Measurements from ENCODE around the gene PTPRN2. TPM values are rescaled to one million over a fixed set of nuclear protein-coding genes. Genes with fewer than 3 reads are reported as not detected.

The PTPRN2 gene
- total and polyA plus RNA-seq, 2 of the 8 experiments (the other 6 are each of a cell fraction or from before 2014, with no cell fraction given): 2.6 to 4.5 TPM

GRCh38 chr7:157643525-157643970, 944.1 kb downstream of the PTPRN2 start:
- Histone ChIP-seq H2BK12ac (ENCODE audit: low read depth, low read length) (no peak overlapping the region), H3K56ac (replicated peaks; ENCODE audit: insufficient read length, low read depth, low read length) (peak overlapping the region; percentile 69), H2BK5ac (ENCODE audit: low read depth, low read length) (no peak overlapping the region), H3K27ac (ENCODE audit: low read depth, low read length) (no peak overlapping the region), H4K8ac (ENCODE audit: extremely low read depth, insufficient read depth, low read length) (no peak overlapping the region), H3K23me2 (ENCODE audit: low read depth, low read length) (no peaks in the 10 kb centered on the region), H3K4me3 (ENCODE audit: extremely low read depth in 1 of 4, insufficient read depth in 2 of 4, low read depth in 3 of 4, low read length in 4 of 4) (no peak overlapping the region), H3K9me3 (ENCODE audit: insufficient read depth in 2 of 2, low read depth in 1 of 2, low read length in 1 of 2) (peaks cover 15 to 26% of the 10 kb centered on the region in 2 experiments; a peak in 3 of 4 replicates), H3K36me3 (ENCODE audit: control insufficient read depth in 2 of 4, insufficient read depth in 4 of 4, low read length in 3 of 4) (no peaks in the 10 kb centered on the region; a peak in 1 of 8 replicates), H2BK15ac (ENCODE audit: low read length) (no peak overlapping the region), H2BK120ac (replicated peaks; ENCODE audit: low read depth, low read length) (no peak overlapping the region), H3K14ac (ENCODE audit: insufficient read length) (no peak overlapping the region), H3K4me1 (replicated peaks in 1 of 4; ENCODE audit: control insufficient read depth in 3 of 4, insufficient read depth in 4 of 4, low read length in 3 of 4) (no peaks in the 10 kb centered on the region), H3K9ac (replicated peaks in 1 of 4; ENCODE audit: extremely low read depth in 1 of 4, low read depth in 3 of 4, low read length in 3 of 4) (no peak overlapping the region), H3K23ac (ENCODE audit: insufficient read length) (no peak overlapping the region), H4K5ac (ENCODE audit: insufficient read length, low read depth, low read length) (no peak overlapping the region), H3K79me1 (ENCODE audit: low read depth, low read length) (no peaks in the 10 kb centered on the region), H3K27me3 (replicated peaks in 1 of 4; ENCODE audit: control insufficient read depth in 3 of 4, extremely low read depth in 1 of 4, insufficient read depth in 3 of 4, low read length in 3 of 4) (no peaks in the 10 kb centered on the region), H3K18ac (ENCODE audit: extremely low read depth, low read length) (no peak overlapping the region), H4K91ac (replicated peaks; ENCODE audit: insufficient read length, low read length) (no peak overlapping the region), H2AFZ (ENCODE audit: low read length) (no peak overlapping the region), H3K4me2 (ENCODE audit: insufficient read depth in 1 of 2, low read depth in 2 of 2, low read length in 2 of 2) (no peak overlapping the region), H2AK5ac (ENCODE audit: low read depth, low read length) (no peak overlapping the region), H2BK20ac (ENCODE audit: low read length) (no peak overlapping the region), H3K79me2 (ENCODE audit: control insufficient read depth in 1 of 2, insufficient read depth in 2 of 2, low read length in 2 of 2) (no peaks in the 10 kb centered on the region), H3K4ac (replicated peaks; ENCODE audit: insufficient read length, low read depth, low read length) (no peak overlapping the region), H4K20me1 (replicated peaks in 1 of 2; ENCODE audit: control insufficient read depth in 1 of 2, insufficient read depth in 2 of 2, low read length in 2 of 2) (no peaks in the 10 kb centered on the region)
- no peak for FAIRE-seq
- DNase-seq (ENCODE audit: low read depth in 1 of 2, low spot score in 2 of 2): no peak
- ChIA-PET POLR2A (ENCODE audit: partially characterized antibody) (no interaction called here), CTCF (ENCODE audit: partially characterized antibody) (interaction anchor here (0.5 to 0.9 kb wide), 2 partner anchors 20 to 939 kb away, joined by 3 read pairs; no protein-coding TSS in a partner anchor)
- 90% methylated on average over 18 of the region's 23 CpGs; no CpG with 5 or more reads in 1 of the 2 experiments for WGBS, 2 experiments (ENCODE audit: extremely low coverage in 1 of 2, insufficient coverage in 1 of 2, insufficient read length in 1 of 2, insufficient replicate concordance in 2 of 2, low coverage in 1 of 2, low lambda C conversion rate in 2 of 2, missing lambda C conversion rate in 1 of 2)
- TF ChIP-seq EP300 (IDR thresholded peaks at IDR 0.05; ENCODE audit: borderline replicate concordance in 1 of 2, low read depth in 2 of 2, low read length in 2 of 2): no peak
- no peak for TF ChIP-seq ZNF274 (IDR thresholded peaks at IDR 0.05; ENCODE audit: borderline replicate concordance, extremely low read depth, low read length)
- TF ChIP-seq FOSL1 (IDR thresholded peaks at IDR 0.05; ENCODE audit: insufficient read depth, low read depth, low read length): no peak
- no peak for TF ChIP-seq RNF2 (IDR thresholded peaks at IDR 0.05; ENCODE audit: borderline replicate concordance, low read depth, low read length, missing control alignments, poor library complexity, severe bottlenecking)
- TF ChIP-seq RBBP5 (IDR thresholded peaks at IDR 0.05; ENCODE audit: borderline replicate concordance, low read depth, low read length): no peak
- no peak for TF ChIP-seq HDAC6 (IDR thresholded peaks at IDR 0.05; ENCODE audit: low read depth, low read length)
- TF ChIP-seq, protein P1, sequence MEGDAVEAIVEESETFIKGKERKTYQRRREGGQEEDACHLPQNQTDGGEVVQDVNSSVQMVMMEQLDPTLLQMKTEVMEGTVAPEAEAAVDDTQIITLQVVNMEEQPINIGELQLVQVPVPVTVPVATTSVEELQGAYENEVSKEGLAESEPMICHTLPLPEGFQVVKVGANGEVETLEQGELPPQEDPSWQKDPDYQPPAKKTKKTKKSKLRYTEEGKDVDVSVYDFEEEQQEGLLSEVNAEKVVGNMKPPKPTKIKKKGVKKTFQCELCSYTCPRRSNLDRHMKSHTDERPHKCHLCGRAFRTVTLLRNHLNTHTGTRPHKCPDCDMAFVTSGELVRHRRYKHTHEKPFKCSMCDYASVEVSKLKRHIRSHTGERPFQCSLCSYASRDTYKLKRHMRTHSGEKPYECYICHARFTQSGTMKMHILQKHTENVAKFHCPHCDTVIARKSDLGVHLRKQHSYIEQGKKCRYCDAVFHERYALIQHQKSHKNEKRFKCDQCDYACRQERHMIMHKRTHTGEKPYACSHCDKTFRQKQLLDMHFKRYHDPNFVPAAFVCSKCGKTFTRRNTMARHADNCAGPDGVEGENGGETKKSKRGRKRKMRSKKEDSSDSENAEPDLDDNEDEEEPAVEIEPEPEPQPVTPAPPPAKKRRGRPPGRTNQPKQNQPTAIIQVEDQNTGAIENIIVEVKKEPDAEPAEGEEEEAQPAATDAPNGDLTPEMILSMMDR (IDR thresholded peaks at IDR 0.05; ENCODE audit: control extremely low read depth in 1 of 3, insufficient read depth in 1 of 3, low read depth in 1 of 3, low read length in 3 of 3): no peak
- no peak for TF ChIP-seq JUN (IDR thresholded peaks at IDR 0.05; ENCODE audit: low read depth, low read length)
- TF ChIP-seq POU5F1 (IDR thresholded peaks at IDR 0.05; ENCODE audit: low read depth, low read length): no peak
- no peak for TF ChIP-seq CHD2 (IDR thresholded peaks at IDR 0.05; ENCODE audit: low read length)
- no peak for TF ChIP-seq TAF1 (IDR thresholded peaks at IDR 0.05; ENCODE audit: low read depth, low read length)

All from H1 (cell line).